Lower lobe of right lung (tissue), 2 donors: ENCODE results near the gene RRAS. TPM values are rescaled to one million over a fixed set of nuclear protein-coding genes. Genes with fewer than 3 reads are reported as not detected.

Experiments
- ATAC-seq, 2 donors: fragments of 200-7000 bp; cut with Tn5 transposase; one replicate each; pipeline ENCODE4 v1.9.1; 2020 to 2022; ENCODE audit warnings: mild to moderate bottlenecking in 2 of 2, moderate library complexity in 2 of 2
- DNase-seq: peaks from one replicate; pipeline ENCODE4 v3.0.0-alpha.2; 2020
- H3K27ac ChIP-seq: fragments of 200-600 bp; one replicate; pipeline ENCODE4 v1.8.0; 2022
- H3K27me3 ChIP-seq: fragments of 200-600 bp; one replicate; pipeline ENCODE4 v1.8.0; 2022; ENCODE audit warnings: low read depth
- H3K36me3 ChIP-seq: fragments of 200-600 bp; one replicate; pipeline ENCODE4 v1.8.0; 2022; ENCODE audit warnings: mild to moderate bottlenecking
- H3K4me1 ChIP-seq: fragments of 200-600 bp; one replicate; pipeline ENCODE4 v1.8.0; 2022
- H3K4me3 ChIP-seq: fragments of 200-600 bp; one replicate; pipeline ENCODE4 v1.8.0; 2022; ENCODE audit warnings: mild to moderate bottlenecking
- H3K9me3 ChIP-seq: fragments of 200-600 bp; one replicate; pipeline ENCODE4 v1.8.0; 2022
- intact Hi-C: fragments of 100-400 bp; cut with DNase I; formaldehyde crosslinking; loops from one replicate; pipeline ENCODE4 v1.11.0; 2022
- total RNA-seq: library from RNA; stranded (reverse); fragmentation: NEBNext Ultra II Directional; extraction: Animal tissue kit (Norgen Biotek cat#: 25700); gene quantifications from one replicate; pipeline ENCODE4 v1.2.1, GENCODE V29; 2021
- TF ChIP-seq, protein P1 (sequence below): fragments of 200-600 bp; IDR thresholded peaks from one replicate; pipeline ENCODE4 v1.8.0; 2022; ENCODE audit warnings: antibody characterized with exemption, mild to moderate bottlenecking
- donor health status: DM: no; HTN: yes; CAD: no; lungs with severe emphysema.

RRAS gene
- total RNA-seq, 1 donor from 2014 or later, result 114 TPM

DNA sequence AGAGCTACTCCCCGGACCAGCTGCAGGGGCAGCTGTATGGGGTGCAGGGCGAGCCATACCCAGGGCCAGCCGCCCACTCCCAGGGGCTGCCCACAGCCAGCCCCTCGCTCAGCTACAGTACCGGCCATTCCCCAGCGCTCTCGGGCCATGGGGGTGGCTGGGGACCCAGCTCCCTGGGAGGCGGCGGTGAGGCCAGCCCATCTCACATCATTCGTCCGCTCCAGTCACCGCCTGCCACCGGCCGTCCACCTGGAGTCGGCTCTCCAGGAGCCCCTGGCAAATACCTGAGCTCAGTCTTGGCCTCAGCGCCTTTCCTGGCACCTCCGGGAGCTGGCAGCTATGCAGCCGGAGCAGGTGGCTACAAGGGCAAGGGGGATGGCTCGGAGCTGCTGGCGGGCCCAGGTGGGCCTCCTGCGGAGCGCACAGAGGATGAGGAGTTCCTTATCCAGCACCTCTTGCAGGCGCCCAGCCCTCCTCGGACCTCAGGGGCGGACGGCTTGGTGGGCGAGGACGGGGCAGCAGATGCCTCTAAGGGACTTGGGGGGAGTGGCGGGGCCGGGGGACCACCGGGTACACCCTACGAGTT, 44.0 kb downstream of the RRAS start:
- Histone ChIP-seq H3K4me3 (no peak overlapping the region), H3K9me3 (no peaks in the 10 kb centered on the region), H3K4me1 (peaks cover 19% of the 10 kb centered on the region), H3K27ac (no peak overlapping the region), H3K36me3 (peaks cover 70% of the 10 kb centered on the region), H3K27me3 (no peaks in the 10 kb centered on the region)
- intact Hi-C loops, result no loop called here
- no peak for DNase-seq
- ATAC-seq, result no peak
- TF ChIP-seq, protein P1, sequence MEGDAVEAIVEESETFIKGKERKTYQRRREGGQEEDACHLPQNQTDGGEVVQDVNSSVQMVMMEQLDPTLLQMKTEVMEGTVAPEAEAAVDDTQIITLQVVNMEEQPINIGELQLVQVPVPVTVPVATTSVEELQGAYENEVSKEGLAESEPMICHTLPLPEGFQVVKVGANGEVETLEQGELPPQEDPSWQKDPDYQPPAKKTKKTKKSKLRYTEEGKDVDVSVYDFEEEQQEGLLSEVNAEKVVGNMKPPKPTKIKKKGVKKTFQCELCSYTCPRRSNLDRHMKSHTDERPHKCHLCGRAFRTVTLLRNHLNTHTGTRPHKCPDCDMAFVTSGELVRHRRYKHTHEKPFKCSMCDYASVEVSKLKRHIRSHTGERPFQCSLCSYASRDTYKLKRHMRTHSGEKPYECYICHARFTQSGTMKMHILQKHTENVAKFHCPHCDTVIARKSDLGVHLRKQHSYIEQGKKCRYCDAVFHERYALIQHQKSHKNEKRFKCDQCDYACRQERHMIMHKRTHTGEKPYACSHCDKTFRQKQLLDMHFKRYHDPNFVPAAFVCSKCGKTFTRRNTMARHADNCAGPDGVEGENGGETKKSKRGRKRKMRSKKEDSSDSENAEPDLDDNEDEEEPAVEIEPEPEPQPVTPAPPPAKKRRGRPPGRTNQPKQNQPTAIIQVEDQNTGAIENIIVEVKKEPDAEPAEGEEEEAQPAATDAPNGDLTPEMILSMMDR, result no peak

DNA sequence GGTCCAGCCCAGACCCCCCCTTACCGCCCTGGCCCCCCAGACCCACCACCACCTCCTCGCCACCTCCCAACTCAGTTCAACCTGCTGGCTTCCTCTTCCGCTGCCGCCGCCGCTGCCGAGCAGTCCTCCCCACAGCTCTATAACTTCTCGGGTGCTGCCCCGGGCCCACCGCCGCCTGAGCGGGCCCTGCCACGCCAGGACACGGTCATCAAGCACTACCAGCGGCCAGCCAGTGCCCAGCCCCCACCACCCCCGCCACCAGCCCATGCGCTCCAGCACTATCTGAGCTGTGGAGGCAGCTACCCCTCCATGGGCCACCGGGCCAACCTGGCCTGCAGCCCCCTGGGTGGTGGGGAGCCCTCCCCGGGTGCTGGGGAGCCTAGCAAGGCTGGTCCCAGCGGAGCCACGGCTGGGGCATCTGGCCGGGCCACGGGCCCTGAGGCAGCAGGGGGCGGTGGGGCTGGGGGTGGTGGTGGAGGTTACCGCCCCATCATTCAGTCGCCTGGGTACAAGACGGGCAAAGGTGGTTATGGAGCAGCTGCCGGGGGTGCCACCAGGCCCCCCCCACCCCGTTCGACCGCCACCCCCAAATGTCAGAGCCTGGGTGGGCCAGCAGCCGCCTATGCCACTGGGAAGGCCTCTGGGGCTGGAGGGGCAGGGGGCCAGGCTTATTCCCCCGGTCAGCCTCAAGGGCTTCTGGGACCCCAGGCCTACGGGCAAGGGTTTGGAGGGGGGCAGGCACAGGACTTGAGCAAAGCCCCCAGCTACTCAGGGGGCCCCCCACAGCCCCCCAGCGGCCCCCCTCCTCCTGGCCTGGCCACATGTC, 44.7 kb downstream of the RRAS start:
- H3K36me3 ChIP-seq, result peaks cover 63% of the 10 kb centered on the region
- peaks cover 19% of the 10 kb centered on the region for H3K4me1 ChIP-seq
- intact Hi-C loops, result no loop called here
- no peaks in the 10 kb centered on the region for H3K27me3 ChIP-seq
- H3K4me3 ChIP-seq, result no peak overlapping the region
- DNase-seq (no peak), ATAC-seq (no peak)
- no peaks in the 10 kb centered on the region for H3K9me3 ChIP-seq
- TF ChIP-seq, protein P1, result no peak
- no peak overlapping the region for H3K27ac ChIP-seq

DNA sequence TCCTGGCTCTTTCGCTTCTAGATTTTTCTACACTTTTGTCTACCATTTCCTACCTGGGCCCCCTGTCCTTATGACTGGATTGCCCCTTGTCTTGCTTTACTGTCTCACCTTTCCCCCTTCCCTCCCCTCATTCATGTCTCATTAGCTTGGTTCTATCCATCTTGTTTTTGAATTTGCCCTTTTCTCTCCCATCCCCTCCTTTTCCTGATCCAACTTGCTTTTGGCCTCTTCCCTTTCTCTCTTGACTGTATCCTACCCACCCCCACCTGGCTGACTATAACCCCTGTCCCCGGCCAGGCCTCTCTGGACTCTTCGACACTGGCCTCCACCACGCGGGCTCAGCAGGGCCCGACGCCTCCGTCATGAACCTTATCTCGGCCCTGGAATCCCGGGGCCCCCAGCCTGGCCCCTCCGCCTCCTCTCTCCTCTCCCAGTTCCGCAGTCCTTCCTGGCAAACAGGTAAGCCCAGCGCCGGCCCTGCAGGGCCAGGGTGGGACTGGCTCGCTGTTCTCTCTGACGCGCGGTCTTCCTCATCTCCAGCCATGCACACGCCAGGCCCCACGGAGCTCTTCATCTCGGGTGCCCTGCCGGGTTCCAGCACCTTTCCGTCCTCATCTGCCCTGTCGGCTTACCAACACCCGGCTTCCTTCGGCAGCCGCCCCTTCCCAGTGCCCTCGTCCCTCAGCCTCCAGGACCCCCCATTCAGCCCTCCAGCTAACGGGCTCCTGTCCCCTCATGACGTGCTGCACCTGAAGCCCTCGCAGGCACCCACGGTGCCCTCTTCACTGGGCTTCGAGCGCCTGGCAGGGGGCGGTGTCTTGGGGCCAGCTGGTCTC, 45.6 kb downstream of the RRAS start:
- H3K4me3 ChIP-seq, result no peak overlapping the region
- no peaks in the 10 kb centered on the region for H3K9me3 ChIP-seq
- peaks cover 19% of the 10 kb centered on the region for H3K4me1 ChIP-seq
- H3K36me3 ChIP-seq, result peaks cover 55% of the 10 kb centered on the region
- no peaks in the 10 kb centered on the region for H3K27me3 ChIP-seq
- DNase-seq, result no peak
- TF ChIP-seq, protein P1, result no peak
- intact Hi-C loops, result no loop called here
- peak overlapping the region; percentile 46 for H3K27ac ChIP-seq
- no peak for ATAC-seq

DNA sequence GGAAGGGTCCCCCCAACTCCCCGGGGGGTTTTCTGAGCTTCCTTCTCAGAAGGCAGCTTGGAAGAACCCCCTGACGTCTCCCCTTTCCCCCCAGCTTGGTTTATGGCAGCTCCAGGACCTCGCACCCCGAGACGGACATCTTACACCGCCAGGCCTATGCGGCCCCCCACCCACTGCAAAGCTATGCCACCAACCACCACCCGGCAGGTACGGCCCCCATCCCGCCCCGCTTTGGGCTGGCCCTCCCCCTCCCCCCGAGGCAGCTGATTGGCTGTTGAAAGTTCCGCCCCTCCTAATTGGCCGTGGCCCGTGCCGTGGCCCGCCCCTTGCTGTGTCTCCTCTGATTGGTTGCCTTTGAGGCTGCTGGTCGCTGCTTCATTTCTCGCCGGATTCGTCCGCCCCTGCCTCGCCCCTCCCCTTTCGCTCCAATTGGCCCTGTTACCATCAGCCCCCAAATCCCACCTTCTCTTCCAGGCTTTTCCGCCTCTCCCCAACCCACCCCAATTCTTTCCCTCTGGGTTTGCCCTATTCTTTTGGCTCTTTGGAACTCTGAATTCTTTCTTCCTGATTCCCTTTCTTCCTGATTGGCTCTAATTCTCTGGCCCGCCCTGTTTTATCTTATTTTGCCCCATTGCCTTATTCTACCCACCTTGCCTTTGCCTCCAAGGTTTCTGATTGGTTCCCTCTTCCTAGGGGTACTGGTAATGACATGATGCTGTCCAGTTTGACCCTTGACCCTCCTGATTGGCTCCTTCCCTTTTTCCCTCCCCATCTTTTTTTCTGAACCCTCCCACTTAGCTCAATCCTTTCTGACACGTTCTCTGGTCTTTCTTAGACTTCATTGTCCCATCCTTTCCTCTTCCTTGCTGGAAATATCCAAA, 46.5 kb downstream of the RRAS start:
- ATAC-seq (peak; percentile 75 to 77), DNase-seq (peak; percentile 94)
- intact Hi-C loops, result no loop called here
- H3K4me3 ChIP-seq, result peak overlapping the region; percentile 72
- TF ChIP-seq, protein P1, result no peak
- H3K4me1 ChIP-seq, result peaks cover 19% of the 10 kb centered on the region
- H3K27ac ChIP-seq, result peak overlapping the region; percentile 53
- peaks cover 46% of the 10 kb centered on the region for H3K36me3 ChIP-seq
- no peaks in the 10 kb centered on the region for H3K27me3 ChIP-seq
- no peaks in the 10 kb centered on the region for H3K9me3 ChIP-seq
